K562 (cell line): ENCODE results near the gene BMP10. TPM values are rescaled to one million over a fixed set of nuclear protein-coding genes. Genes with fewer than 3 reads are reported as not detected.

Source experiments
- CBX8 ChIP-seq: fragments of 200-600 bp; sonication (generic); IDR thresholded peaks from 2 replicates; pipeline ENCODE4 v1.6.1; 2012; ENCODE audit warnings: borderline replicate concordance, mixed run types, low read depth, mild to moderate bottlenecking, moderate library complexity, mixed read lengths, low read length, control low read depth, inconsistent platforms; ENCODE audit not compliant: poor library complexity, severe bottlenecking; ENCODE audit errors: extremely low read depth
- ELF4 ChIP-seq: fragments of 450-650 bp; formaldehyde crosslinking; IDR thresholded peaks from 2 replicates; pipeline ENCODE4 v1.4.0; 2022; ENCODE audit warnings: missing genetic modification characterization
- MCM5 ChIP-seq: fragments of 450-650 bp; IDR thresholded peaks from 2 replicates; pipeline ENCODE4 v1.6.1; 2016; ENCODE audit warnings: low read depth
- PCBP1 ChIP-seq: fragments of 200-400 bp; formaldehyde crosslinking; IDR thresholded peaks from 2 replicates; pipeline ENCODE4 v1.6.1; 2018; ENCODE audit warnings: mild to moderate bottlenecking, low read depth, low read length; ENCODE audit not compliant: poor library complexity, severe bottlenecking
- SMAD2 ChIP-seq: fragments of 150-350 bp; IDR thresholded peaks from 2 replicates; pipeline ENCODE4 v1.6.1; 2014; ENCODE audit warnings: low read depth, mild to moderate bottlenecking, low read length
- SMAD4 ChIP-seq: fragments of 250-450 bp; sonication (Bioruptor Pico); conservative IDR thresholded peaks from 2 replicates; pipeline ENCODE4 v1.8.0; 2021; ENCODE audit warnings: inconsistent platforms, mild to moderate bottlenecking, moderate library complexity
- TCF7 ChIP-seq: sonication (generic); IDR thresholded peaks from 2 replicates; pipeline ENCODE4 v1.6.1; 2016; ENCODE audit warnings: antibody characterized with exemption, borderline replicate concordance
- ZEB2 ChIP-seq: fragments of 450-650 bp; IDR thresholded peaks from 2 replicates; pipeline ENCODE4 v1.6.1; 2016
- ZKSCAN8 ChIP-seq: fragments of 200-800 bp; sonication (Bioruptor generic); IDR thresholded peaks from 2 replicates; pipeline ENCODE4 v1.6.1; 2016; ENCODE audit warnings: missing genetic modification characterization, missing compliant biosample characterization
- ZNF583 ChIP-seq: fragments of 250-450 bp; sonication (Bioruptor Pico); IDR thresholded peaks from 2 replicates; pipeline ENCODE4 v1.4.0; 2020
- polyA plus RNA-seq, 8 experiments: library from polyadenylated mRNA; depleted of rRNA in 4 of 8; stranded (reverse) in 5 of 8; unstranded in 3 of 8; fragments of >200 nt; fragmentation: Nextera tagmentation in 2 of 8; fragmentation: Illumina TruSeq in 1 of 8; extraction: Ambion mirVana in 2 of 8; extraction: Trizol in 1 of 8; gene quantifications; 2 replicates each; pipeline versions ENCODE4 v1.2.1 to v1.2.3, GENCODE V29; 2011 to 2014; ENCODE audit warnings: inconsistent platforms in 1 of 8, missing spikeins in 1 of 8
- total RNA-seq, 7 experiments: library from RNA; depleted of rRNA in 6 of 7; stranded (reverse); fragments of >200 nt in 6 of 7; fragmentation: Illumina TruSeq in 2 of 7; extraction: Trizol in 2 of 7; gene quantifications; 2 replicates each; pipeline versions ENCODE4 v1.2.1 to v1.2.3, GENCODE V29; 2011 to 2021; ENCODE audit warnings: low replicate concordance in 1 of 7
- TF ChIP-seq, protein P1 (sequence below): fragments of 450-650 bp; IDR thresholded peaks from 2 replicates; pipeline ENCODE4 v1.6.1; 2016; ENCODE audit warnings: low read depth
- TF ChIP-seq, protein P2 (sequence below), 2 experiments: fragments of 450-650 bp; conservative IDR thresholded peaks; 2 replicates each; pipeline ENCODE4 v1.6.1; 2017; ENCODE audit warnings: mild to moderate bottlenecking in 2 of 2, moderate library complexity in 2 of 2
- TF ChIP-seq, protein P3 (sequence below): sonication (generic); formaldehyde crosslinking; IDR thresholded peaks from 2 replicates; pipeline ENCODE4 v1.5.0; 2020; ENCODE audit warnings: missing genetic modification reagents
- TF ChIP-seq, protein P4 (sequence below), 2 experiments: IDR thresholded peaks in 1 of 2; conservative IDR thresholded peaks in 1 of 2; 2 replicates each; pipeline ENCODE4 v1.6.1; 2016; ENCODE audit warnings: low read depth in 2 of 2, mild to moderate bottlenecking in 1 of 2, missing compliant biosample characterization in 1 of 2, missing genetic modification characterization in 1 of 2, moderate library complexity in 1 of 2

Gene BMP10
- total and polyA plus RNA-seq, 9 of the 15 experiments (the other 6 are each of a cell fraction or from before 2014, with no cell fraction given): 0.11 to 0.91 (median 0.43) TPM

DNA sequence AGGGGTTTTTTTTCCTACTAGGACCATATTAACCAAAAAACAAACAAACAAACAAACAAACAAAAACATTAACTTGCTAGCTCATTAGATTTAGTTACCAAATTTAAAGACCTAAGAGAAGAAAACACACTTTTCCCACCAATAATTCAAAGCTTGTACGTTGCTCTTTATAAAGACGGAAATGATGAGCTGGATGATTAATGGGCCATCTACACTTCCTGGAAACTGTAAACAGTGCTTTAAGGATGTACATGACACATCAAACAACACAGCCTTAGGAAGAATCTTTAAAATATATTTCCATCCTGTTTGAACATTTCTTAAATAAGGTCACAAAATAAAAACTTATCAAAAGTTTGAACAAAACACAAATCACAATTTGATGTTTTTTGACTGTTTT is 982 bp downstream of the BMP10 start (continued):
- TF ChIP-seq SMAD2 (no peak), MCM5 (no peak), TCF7 (no peak), ELF4 (CRISPR knock-in tag) (no peak), SMAD4 (CRISPR knock-in tag) (no peak), PCBP1 (no peak), CBX8 (no peak), ZKSCAN8 (CRISPR knock-in tag) (no peak; the same call in 1 of the 2 replicates), ZNF583 (CRISPR knock-in tag) (no peak), ZEB2 (no peak)
- TF ChIP-seq, protein P1, sequence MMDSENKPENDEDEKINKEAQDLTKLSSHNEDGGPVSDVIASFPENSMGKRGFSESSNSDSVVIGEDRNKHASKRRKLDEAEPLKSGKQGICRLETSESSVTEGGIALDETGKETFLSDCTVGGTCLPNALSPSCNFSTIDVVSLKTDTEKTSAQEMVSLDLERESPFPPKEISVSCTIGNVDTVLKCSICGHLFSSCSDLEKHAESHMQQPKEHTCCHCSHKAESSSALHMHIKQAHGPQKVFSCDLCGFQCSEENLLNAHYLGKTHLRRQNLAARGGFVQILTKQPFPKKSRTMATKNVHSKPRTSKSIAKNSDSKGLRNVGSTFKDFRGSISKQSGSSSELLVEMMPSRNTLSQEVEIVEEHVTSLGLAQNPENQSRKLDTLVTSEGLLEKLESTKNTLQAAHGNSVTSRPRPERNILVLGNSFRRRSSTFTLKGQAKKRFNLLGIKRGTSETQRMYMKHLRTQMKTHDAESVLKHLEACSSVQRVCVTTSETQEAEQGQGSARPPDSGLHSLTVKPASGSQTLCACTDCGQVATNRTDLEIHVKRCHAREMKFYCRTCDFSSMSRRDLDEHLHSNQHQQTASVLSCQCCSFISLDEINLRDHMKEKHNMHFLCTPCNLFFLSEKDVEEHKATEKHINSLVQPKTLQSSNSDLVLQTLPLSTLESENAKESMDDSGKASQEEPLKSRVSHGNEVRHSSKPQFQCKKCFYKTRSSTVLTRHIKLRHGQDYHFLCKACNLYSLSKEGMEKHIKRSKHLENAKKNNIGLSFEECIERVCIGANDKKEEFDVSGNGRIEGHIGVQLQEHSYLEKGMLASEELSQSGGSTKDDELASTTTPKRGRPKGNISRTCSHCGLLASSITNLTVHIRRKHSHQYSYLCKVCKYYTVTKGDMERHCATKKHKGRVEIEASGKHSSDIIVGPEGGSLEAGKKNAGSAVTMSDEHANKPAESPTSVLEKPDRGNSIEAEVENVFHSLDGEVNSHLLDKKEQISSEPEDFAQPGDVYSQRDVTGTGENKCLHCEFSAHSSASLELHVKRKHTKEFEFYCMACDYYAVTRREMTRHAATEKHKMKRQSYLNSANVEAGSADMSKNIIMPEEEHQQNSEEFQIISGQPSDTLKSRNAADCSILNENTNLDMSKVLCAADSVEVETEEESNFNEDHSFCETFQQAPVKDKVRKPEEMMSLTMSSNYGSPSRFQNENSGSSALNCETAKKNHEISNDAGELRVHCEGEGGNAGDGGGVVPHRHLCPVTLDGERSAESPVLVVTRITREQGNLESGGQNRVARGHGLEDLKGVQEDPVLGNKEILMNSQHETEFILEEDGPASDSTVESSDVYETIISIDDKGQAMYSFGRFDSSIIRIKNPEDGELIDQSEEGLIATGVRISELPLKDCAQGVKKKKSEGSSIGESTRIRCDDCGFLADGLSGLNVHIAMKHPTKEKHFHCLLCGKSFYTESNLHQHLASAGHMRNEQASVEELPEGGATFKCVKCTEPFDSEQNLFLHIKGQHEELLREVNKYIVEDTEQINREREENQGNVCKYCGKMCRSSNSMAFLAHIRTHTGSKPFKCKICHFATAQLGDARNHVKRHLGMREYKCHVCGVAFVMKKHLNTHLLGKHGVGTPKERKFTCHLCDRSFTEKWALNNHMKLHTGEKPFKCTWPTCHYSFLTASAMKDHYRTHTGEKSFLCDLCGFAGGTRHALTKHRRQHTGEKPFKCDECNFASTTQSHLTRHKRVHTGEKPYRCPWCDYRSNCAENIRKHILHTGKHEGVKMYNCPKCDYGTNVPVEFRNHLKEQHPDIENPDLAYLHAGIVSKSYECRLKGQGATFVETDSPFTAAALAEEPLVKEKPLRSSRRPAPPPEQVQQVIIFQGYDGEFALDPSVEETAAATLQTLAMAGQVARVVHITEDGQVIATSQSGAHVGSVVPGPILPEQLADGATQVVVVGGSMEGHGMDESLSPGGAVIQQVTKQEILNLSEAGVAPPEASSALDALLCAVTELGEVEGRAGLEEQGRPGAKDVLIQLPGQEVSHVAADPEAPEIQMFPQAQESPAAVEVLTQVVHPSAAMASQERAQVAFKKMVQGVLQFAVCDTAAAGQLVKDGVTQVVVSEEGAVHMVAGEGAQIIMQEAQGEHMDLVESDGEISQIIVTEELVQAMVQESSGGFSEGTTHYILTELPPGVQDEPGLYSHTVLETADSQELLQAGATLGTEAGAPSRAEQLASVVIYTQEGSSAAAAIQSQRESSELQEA: no peak
- TF ChIP-seq, protein P2, sequence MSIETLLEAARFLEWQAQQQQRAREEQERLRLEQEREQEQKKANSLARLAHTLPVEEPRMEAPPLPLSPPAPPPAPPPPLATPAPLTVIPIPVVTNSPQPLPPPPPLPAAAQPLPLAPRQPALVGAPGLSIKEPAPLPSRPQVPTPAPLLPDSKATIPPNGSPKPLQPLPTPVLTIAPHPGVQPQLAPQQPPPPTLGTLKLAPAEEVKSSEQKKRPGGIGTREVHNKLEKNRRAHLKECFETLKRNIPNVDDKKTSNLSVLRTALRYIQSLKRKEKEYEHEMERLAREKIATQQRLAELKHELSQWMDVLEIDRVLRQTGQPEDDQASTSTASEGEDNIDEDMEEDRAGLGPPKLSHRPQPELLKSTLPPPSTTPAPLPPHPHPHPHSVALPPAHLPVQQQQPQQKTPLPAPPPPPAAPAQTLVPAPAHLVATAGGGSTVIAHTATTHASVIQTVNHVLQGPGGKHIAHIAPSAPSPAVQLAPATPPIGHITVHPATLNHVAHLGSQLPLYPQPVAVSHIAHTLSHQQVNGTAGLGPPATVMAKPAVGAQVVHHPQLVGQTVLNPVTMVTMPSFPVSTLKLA (conservative IDR thresholded peaks at IDR 0.05): no peak
- TF ChIP-seq, protein P3, sequence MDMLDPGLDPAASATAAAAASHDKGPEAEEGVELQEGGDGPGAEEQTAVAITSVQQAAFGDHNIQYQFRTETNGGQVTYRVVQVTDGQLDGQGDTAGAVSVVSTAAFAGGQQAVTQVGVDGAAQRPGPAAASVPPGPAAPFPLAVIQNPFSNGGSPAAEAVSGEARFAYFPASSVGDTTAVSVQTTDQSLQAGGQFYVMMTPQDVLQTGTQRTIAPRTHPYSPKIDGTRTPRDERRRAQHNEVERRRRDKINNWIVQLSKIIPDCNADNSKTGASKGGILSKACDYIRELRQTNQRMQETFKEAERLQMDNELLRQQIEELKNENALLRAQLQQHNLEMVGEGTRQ (CRISPR knock-in tag): no peak
- TF ChIP-seq, protein P4, sequence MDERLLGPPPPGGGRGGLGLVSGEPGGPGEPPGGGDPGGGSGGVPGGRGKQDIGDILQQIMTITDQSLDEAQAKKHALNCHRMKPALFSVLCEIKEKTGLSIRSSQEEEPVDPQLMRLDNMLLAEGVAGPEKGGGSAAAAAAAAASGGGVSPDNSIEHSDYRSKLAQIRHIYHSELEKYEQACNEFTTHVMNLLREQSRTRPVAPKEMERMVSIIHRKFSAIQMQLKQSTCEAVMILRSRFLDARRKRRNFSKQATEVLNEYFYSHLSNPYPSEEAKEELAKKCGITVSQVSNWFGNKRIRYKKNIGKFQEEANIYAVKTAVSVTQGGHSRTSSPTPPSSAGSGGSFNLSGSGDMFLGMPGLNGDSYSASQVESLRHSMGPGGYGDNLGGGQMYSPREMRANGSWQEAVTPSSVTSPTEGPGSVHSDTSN (CRISPR knock-in tag; IDR thresholded peaks at IDR 0.05; ENCODE audit: low read depth): peak; percentile 66
- TF ChIP-seq, protein P4 (tag; conservative IDR thresholded peaks at IDR 0.05; ENCODE audit: low read depth): peak; percentile 96
